ENCODE results near the gene MZT2B.
"Not testable (repeated sequence)": the region's sequence is repeated elsewhere in the genome, so short reads cannot be mapped to it uniquely, and the experiment has no call there.

MZT2B gene

DNA sequence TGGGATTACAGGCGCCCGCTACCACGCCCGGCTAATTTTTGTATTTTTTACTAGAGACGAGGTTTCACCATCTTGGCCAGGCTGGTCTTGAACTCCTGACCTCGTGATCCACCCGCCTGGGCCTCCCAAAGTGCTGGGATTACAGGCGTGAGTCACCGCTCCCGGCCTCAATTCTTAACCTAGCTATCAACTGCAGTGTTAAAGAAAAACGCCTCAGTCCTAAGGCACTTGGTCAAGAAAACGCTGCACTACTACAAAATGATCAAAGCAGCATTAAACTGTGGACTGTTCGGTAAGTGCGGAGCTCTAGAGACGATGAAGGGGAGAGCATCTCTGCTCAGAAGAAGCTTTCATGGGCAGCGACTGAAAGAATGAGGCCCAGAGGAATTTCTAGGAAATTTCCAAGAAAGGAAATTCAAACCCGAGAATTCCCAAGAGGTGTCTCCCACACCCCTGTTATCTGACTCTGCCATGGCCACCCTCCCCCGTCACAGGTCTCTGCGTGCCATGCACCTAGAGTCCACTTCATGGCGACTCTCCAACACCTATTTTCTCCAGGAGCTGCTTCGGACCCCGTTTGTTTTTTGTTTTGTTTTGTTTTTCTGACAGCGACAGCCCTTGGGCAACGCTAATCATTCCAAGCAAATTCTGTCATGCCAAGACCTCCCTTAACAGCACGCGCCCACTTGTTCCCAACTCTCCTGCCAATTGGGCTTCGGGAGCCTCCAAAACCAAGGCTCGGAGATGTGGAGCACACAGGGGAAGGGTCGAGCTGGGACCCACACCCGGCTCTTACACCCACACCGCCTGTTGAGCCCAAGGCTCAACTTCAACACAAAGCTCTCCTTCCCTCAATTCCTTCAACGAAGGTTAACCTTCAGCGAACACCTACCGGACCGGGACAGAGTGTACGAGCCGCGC is 1.4 kb upstream of the MZT2B start:
- FAIRE-seq: not testable (repeated sequence)

DNA sequence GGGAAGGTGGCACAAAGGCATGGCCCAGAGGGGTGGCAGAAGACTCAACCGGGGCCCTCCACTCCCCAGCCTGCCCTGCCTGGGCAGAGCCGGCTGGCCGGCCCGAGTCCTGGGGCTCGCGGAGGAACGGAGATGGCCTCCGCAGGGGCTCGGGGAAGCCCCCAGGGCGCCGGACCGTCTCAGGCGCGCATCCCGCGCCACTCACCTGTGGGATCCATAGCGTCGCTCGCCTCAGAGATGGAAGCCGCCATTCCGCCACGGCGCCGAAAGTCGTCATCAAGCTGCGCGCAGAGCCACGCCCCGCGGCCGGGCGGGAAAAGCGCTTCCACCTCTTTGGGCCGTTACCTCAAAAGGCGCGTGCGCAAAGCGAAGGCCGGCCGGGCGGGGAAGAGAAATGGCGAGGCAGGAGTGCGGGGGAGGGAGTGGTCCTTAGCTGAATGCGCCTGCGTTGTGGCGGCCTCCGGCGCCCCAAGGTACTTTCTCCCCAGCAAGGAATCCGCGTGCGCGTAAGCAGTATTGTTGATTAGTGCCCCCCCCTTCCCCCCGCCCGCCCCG is 660 bp upstream of the MZT2B start, which contains the start of gene SMPD4:
TSS of gene SMPD4 (minus strand) at position 278 of the 555 bp plus-strand sequence. CDS start 5,010 bp downstream, outside the sequence.
- FAIRE-seq: no peak

DNA sequence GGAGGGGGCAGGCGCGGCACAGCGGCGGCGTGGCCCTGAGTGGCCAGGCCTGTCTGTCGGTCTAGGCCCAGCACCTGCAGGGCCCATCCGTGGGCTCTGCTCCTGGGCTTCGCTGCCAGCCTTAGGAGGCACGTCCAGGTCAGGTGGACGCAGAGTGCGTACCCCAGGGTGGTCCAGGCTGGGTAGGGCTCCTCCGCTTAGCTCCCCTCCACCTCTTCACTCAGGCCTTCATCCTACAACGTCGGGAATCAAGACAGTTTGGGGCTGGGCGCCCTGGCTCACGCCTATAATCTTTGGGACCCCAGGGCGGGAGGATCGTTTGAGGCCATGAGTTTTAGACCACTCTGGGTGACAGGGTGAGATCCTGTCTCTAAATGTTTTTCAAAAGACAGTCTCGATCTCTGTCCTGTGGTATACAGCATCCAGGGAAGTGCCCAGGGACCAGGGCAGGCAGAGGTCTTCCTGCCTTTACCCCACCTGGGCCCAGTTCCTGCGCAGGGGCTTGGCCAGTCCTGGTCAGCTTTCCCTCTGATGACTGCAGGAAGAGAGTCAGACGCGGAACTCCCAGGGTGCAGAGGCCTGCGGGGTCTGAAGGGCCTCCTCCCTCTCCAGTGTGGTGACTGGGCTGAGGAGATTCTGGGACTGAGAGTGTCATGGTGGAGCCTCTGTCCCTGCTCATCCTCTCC is 907 bp downstream of the MZT2B start:
- not testable (repeated sequence) for FAIRE-seq

DNA sequence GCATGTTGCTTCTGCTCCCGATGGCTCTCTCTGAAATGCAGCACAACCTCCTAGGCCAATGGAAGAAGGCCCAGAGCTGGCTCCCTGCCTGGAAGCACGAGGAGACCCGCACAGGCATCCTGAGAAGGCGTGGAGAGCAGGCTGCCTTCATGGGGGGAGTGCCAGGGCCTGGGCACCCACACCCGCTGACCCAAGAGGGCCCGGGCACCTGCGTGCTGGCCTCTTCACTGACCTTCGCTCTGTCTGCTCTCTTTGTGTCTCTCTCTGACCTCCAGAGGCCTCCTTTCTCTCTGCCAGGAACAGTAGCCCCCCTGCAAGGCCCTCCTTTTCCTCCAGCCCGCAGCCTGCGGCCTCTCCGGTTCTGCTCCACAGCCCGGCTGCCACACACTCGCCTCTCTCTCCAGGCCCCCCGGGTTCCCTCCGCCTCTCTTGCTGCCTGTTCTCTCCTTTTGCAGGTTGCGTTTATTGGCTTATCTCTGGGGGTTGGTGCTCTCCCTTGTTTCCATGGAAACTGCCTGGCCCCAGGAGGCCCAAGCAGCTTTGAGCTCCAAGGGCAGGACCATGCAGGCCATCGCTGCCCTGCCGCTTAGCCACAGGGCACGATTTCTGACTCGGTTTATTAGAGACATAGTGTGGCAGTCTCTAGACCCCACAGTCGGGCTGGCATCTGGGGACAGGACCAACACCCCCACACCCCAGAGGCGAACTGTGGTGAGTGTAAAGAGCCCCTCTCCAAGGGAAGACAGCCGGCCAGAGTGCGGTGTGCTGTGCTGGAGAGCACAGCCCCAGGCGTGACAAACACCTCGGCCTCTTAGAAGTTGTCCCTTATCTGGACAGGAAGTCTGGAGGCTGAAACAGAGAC is 1.7 kb downstream of the MZT2B start:
- no peak for FAIRE-seq

DNA sequence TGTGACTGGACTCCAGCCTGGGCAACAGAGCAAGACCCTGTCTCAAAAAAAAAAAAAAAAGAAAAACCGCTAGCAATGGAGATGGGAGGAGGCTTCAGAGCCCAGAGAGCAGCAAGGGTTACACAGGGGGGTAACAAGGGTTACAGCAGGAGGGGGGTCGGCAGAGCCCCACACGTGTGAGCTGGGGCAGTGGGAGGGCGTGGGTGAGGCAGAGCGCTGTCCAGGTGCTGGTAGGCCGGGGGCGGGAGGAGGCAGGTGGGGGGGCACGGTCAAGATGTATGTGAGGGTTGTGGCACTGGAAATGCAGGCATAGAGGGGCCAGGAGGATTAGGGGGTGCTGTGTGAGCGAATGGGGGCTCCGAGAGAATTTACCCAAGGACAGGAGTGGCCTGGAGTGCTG is 3.4 kb downstream of the MZT2B start:
- FAIRE-seq: no peak

DNA sequence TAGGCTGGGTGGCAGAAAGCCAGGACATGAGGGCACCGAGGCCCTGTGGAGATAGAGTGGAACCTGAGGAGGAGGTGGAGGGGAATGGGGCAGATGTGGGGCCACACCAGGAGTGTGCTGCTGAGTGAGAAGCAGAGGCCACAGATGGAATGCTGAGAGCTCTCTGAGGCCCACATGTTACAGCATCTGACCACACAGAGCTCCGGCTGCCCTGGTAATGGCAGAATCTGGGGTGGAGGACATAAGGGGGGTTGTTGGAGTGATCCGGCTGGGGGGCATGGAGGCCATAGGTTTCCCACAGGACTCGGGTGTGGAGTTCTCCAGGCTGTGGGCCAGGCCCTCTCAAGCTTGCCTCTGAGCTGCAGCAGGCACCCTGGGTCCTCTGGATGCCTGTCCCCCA is 3.8 kb downstream of the MZT2B start:
- FAIRE-seq: no peak

DNA sequence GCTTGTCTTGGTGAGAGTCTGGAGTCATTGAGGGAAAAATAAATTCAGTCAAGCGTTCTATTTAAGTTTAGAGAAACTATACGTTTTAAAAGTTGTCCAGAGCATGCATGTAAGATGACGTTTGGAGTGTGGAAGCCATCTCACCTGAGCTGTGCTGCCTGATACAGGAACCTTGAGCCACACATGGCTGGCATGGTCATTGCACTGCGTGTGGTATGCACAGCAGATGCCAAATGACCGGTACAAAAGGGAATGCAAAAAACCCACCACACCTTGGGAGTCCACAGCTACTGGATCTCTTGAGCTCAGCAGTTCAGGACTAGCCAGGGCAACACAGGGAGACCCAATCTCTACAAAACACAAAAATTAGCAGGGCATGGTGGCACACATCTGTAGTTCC is 4.3 kb downstream of the MZT2B start:
- no peak for FAIRE-seq

DNA sequence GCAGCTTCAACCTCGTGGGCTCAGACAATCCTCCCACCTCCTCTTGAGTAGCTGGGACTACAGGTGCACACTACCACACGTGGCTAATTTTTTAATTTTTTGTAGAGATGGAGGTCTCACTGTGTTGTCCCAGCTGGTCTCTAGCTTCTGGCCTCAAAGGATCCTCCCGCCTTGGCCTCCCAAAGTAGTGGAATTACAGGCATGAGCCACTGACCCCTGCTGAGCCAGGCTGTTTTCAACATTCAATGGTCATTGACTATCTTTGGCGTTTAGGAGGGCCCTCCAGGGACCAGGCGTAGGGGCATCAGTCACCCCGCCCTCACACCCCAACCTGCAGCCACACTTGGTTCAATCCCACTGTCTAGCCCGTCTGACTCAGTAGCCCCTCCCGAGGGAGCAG is 5.2 kb downstream of the MZT2B start:
- FAIRE-seq: no peak

DNA sequence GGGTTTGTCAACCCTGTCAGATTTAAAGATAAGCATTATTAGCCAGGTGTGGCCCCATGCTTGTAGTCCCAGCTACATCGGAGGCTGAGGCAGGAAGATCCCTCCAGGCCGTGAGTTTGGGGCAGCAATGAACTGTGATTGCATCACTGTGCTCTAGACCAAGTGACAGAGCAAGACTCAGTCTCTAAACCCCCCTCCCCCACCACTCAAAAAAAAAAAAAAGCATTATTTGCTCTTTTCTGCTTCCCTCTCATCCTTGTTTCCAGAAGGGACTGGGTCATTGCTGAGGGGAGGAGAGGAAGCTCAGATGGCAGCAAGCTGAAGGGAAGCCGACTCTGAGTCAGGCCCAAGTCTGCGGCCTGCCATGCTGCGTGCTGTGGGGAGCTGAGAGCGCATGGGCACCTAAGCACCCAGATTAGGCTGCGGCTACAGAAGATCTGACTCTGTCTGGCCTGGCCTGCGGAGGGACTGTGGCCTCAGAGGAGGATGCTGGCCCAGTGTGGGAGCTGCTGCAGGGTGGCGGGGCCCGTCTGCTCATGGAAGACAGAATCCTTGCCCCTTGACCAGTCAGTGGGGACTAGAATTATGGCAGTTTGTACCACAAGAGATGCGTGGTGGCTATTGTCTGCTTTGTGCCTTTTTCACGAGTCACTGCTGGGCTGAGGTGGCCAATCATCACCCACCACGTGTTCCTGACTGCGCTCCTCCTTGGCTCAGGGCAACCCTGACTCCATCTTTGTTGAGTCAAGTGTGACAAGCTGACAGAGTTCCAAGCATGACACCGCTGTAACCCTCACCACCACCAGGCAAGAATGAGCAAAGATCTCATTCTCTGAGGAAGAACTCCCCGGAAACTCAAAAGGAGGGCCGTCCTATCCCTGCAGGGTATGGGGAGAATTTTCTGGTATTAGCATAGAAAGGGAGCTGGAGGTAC is 6.1 kb downstream of the MZT2B start:
- FAIRE-seq: not testable (repeated sequence)

DNA sequence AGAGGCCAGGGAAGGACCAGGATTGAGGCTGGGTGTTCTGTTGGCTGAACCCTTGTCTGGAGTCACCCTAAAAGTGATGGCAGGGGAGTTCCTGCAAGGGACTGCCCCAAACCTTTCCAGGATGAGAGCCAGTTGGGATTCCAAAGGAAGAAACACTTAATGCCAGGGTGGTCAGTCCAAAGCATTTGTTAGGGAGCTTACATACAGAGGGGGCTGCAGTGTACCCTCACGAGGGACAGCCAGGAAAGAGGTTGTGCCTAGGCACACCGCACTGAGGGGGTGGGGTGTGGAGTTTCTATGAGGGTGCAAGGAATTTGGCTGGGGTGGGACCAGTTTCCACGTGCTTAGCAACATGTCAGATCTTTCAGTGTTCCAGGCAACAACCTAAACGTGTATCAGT is 6.9 kb downstream of the MZT2B start:
- FAIRE-seq: not testable (repeated sequence)

DNA sequence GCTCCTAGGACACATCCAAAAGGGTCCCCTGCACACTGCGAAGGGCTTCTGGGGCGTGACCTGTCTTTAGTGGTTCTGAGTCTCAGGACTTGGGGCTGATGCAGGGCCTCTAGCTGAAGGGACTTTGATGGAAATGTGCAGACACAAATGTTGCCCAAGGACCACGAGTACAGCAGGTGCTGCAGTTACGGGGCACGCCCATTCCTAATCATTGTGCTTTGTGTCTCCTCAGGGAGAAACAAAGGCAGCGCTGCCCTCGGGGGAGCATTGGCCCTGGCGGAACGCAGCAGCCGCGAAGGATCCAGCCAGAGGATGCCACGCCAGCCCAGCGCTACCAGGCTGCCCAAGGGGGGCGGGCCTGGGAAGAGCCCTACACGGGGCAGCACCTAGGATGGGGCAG is 8.2 kb downstream of the MZT2B start:
- FAIRE-seq: no peak

DNA sequence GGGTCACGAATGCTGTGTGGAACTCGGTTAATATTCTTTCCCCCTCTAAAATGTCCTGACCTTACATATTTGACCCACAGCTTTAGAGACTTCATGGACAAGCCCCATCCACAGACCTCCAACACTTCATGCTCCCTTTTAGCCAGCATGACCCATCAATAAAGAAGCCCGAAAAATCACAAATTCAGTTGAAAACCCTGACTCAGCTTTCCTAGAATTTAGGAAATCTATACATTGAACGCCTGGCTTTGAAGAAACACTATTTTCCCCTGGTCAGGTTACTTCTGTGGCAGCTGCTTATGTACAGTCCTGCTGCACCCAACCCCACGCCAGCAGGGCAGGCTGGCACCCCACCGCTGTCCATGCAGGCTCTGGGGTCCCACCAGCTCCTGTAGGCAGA is 9.3 kb downstream of the MZT2B start:
- FAIRE-seq: not testable (repeated sequence)

DNA sequence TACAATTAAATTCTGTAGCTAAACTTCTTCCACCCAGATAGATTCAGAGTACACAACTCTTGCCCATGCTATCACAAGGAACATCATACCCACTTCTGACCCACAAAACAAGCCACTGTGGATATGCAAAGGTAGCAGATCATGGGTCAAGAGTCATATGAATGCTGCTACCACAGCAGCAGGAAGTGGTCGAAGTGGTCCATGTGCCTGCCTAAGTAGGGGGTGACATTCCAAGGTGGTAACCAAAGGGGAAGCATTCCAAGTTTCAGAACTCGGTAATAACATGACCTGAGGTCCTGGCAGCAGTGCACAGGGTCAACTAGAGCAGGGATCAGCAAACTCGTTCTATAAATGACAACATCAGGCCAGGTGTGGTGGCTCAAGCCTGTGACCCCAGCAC is 10.4 kb downstream of the MZT2B start:
- FAIRE-seq: not testable (repeated sequence)

DNA sequence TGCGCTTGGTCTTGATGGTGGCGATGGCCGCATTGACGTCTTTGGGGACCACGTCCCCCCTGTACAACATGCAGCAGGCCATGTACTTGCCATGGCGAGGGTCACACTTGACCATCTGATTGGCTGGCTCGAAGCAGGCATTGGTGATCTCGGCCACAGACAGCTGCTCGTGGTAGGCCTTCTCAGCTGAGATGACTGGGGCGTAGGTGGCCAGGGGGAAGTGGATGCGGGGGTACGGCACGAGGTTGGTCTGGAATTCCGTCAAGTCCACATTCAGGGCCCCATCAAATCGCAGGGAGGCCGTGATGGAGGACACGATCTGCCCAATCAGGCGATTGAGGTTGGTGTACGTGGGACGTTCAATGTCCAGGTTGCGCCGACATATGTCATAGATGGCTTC is 11.8 kb downstream of the MZT2B start:
- FAIRE-seq: not testable (repeated sequence)

DNA sequence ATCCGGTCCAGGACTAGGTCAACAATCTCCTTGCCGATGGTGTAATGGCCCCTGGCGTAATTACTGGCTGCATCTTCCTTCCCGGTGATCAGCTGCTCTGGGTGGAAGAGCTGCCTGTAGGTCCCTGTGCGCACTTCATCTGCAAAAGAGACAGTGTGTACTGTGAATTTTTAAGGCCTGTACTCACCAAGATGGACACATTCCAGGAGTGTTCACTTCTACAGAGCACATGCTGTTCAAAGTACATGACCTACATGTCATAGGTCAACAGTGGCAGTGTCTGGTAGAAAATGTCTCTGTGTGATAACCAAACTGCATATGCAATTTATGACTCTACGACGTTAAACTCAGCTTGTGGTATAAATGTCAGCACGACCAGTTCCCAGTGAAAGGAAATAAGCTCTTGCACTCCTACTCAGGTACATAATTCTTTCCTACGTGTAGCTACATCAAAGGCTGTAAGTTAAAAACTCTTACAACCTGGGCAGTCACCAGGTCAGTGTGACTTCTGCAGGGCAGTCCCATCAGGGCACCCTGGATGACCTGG is 13.1 kb downstream of the MZT2B start:
- FAIRE-seq: not testable (repeated sequence)

DNA sequence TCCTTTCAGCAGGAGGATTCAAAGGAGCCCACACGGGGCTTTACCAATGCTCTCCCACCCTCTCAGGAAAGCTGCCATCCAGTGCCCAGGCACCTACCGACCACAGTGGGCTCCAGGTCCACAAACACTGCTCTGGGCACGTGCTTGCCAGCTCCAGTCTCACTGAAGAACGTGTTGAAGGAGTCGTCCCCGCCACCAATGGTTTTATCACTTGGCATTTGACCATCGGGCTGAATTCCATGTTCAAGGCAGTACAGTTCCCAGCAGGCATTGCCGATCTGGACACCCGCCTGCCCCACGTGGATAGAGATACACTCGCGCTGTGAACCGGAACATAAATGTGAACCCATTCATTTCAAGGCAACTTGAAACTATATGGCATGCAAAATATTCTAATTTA is 14.0 kb downstream of the MZT2B start:
- FAIRE-seq: not testable (repeated sequence)

DNA sequence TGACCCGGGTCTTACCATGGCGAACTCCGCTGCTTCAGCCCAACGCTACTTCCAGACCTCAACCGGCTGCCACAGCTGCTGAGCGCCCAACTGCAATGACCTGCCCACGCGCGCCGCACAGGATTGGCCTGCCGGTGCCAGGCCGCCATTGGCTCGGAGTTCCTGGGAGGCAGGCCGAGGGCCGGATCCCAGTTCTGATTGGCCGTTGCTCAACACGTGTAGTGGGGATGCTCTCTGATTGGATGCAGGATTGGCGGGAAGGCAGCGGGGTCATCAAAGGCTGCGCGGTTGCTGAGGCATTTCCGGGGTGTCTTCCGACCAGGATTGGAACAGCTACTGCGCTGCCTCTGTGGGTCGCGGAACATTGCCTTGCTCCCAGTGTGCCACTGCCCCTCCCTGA is 16.3 kb downstream of the MZT2B start, which contains the start of gene TUBA3E:
TSS of gene TUBA3E (minus strand) at position 97 of the 400 bp plus-strand sequence. CDS start at position 18, 79 bp downstream.
- FAIRE-seq: no peak

DNA sequence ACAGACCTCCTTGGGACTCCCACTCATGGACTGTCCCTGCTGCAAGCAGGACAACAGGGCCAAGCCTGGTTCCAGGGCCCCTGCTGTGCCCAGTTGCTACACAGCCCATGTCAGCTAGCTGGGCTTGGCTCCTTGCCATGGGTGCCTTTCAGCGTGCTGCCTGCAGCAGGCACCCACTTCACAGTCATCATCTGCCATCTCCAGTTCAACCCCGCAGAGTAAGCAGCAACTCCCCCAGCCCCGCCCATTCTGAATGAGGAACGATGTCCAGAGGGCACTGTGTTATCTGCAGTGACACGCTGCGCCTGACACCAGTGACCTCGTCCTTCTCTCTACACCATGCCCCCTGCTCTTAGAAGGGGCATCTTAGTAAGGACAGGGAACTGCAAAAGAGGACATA is 20.5 kb downstream of the MZT2B start:
- not testable (repeated sequence) for FAIRE-seq

DNA sequence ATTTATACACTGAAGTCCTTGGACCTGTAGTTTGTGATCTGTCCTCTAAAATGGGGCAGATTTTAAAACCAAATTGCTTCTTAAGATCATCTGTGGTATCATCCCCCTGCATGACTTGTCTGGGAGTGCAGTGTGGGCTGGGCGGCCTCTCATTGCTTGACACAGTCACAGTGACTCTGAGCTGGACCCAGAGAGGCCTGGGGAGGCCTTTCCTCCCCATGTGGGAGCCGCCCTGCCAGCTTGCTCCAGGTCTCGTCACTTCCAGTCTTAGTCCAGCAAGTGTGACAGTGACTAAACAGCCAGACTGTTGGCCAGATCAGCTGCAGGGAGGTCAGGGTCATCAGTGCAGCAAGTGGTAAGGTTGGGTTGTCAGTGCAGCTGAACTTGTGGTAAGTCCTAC is 21.1 kb downstream of the MZT2B start:
- FAIRE-seq: not testable (repeated sequence)

DNA sequence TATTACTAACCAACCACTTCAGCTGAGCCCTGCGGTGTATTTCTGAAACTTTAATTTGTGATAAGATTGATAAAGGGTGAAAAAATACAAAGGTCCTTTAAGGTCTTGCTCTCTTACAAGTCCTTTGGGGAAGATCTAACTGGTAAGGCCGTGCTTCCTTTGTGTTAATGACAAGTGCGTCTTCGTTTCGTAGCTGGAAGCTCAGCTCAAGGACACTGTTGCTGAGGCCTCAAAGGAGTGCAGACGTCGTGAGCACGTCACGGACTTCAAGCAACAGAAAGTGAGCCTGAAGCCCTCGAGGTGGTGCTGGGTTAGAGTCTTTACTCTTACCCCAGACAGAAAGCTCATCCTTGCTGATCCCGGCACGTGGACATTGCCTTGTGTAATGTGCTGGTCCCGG is 25.0 kb downstream of the MZT2B start:
- FAIRE-seq: not testable (repeated sequence)

DNA sequence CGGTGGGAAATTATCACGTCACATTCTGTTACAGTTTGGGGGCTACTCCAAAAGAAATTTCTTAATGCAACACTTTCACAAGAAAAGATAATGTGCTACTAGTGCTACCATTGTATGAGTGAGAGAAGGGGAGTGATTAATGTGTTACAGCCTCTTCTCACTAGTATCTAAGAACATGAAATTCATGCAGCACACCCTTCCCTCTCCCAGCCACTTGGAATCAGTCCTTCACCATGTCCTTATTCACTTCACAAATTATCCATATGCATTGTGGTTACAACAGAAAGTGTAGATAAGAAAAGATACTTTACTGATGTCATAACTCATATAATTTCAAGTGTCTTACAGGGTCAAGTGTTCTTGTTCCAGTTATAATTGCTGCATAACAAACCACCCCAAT is 37.1 kb downstream of the MZT2B start:
- FAIRE-seq: not testable (repeated sequence)

Data from islet of Langerhans (tissue), 1 donor.